CD4-positive, alpha-beta T cell treated with Interleukin-1 beta for 1 hour (primary cell): ENCODE measurements around the gene RAB3GAP2.
"Not testable (repeated sequence)": the region's sequence is repeated elsewhere in the genome, so short reads cannot be mapped to it uniquely, and the experiment has no call there.

Source experiments
- DNase-seq, 2 donors: peaks; one replicate each; pipeline ENCODE4 v3.0.0-alpha.2; 2020 to 2022

RAB3GAP2 gene

GRCh38 chr1:220129479-220130210 lies 142.6 kb downstream of the RAB3GAP2 start:
- no peak for DNase-seq

- no peak for DNase-seq
Observed at GRCh38 chr1:220127076-220127475, 145.2 kb downstream of the RAB3GAP2 start.

- no peak for DNase-seq
Observed at GRCh38 chr1:220124542-220124941, 147.7 kb downstream of the RAB3GAP2 start.

- peak in 1 of 2 donors; percentile 6 for DNase-seq
Observed at GRCh38 chr1:220123889-220124288, 148.4 kb downstream of the RAB3GAP2 start.

GRCh38 chr1:220123066-220123465 lies 149.2 kb downstream of the RAB3GAP2 start:
- no peak for DNase-seq

- no peak for DNase-seq
Observed at GRCh38 chr1:220121791-220122530, 150.3 kb downstream of the RAB3GAP2 start.

GRCh38 chr1:220119043-220119512 lies 153.2 kb downstream of the RAB3GAP2 start:
- DNase-seq, result no peak

DNA sequence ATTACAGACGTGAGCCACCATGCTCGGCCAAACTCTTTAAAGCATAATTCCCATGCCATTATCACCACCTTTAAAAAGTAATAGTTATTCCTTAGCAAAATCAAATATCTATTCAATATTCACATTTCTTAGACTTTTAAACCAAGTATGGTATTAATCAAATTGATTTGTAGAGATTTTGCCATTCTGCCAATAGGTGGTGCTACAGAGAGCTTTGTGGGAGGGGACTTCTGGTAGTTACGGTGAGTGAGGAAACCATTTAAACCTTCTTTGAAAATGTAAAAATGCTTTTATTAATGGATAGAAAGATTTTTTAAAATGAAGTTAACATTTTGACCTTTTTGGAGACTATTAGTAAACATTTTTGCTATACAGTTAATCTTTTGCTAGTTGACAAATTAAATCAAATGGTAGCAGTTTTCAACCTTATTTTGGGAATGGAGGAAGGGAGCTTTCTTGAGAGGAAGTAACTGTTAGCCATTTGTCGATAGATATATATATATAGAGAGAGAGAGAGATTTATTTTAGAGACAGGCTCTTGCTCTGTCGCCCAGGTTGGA lies 159.0 kb downstream of the RAB3GAP2 start:
- DNase-seq, result peak; percentile 5 to 69

GRCh38 chr1:220112600-220112999 lies 159.7 kb downstream of the RAB3GAP2 start:
- DNase-seq, result not testable (repeated sequence)

DNA sequence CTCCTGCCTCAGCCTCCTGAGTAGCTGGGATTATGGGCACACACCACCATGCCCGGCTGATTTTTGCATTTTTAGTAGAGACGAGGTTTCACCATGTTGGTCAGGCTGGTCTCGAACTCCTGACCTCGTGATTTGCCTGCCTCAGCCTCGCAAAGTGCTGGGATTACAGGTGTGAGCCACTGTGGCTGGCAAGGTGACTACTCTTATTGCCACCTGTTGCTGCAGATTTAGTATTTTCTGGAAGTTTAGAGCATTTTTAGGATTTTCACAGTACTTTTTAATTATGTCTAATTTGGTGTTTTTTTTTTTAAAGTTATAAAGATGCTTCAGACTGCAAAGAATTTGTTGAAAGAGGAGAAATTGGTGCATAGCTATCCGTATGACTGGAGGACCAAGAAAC lies 161.8 kb downstream of the RAB3GAP2 start:
- DNase-seq, result not testable (repeated sequence)

- DNase-seq, result no peak
Observed at GRCh38 chr1:220099826-220100225, 172.4 kb downstream of the RAB3GAP2 start.
